Keratinocyte (primary cell): Measurements from ENCODE around the gene COL25A1.

Experiments used
- CTCF ChIP-seq, 3 experiments: IDR thresholded peaks in 1 of 3; conservative IDR thresholded peaks in 1 of 3; optimal IDR thresholded peaks in 1 of 3; 2 replicates in 2 of 3; 3 replicates in 1 of 3; pipeline versions ENCODE3 to v1.5.1; 2011; ENCODE audit warnings: low read length in 3 of 3, mild to moderate bottlenecking in 3 of 3, moderate library complexity in 2 of 3, control low read depth in 1 of 3, inconsistent platforms in 1 of 3; ENCODE audit not compliant: insufficient read depth in 2 of 3; ENCODE audit errors: extremely low read depth in 1 of 3
- EZH2 ChIP-seq: IDR thresholded peaks from one replicate; pipeline ENCODE4 v1.6.1; 2012; ENCODE audit warnings: inconsistent platforms, mild to moderate bottlenecking, low read length, moderate library complexity

DNA sequence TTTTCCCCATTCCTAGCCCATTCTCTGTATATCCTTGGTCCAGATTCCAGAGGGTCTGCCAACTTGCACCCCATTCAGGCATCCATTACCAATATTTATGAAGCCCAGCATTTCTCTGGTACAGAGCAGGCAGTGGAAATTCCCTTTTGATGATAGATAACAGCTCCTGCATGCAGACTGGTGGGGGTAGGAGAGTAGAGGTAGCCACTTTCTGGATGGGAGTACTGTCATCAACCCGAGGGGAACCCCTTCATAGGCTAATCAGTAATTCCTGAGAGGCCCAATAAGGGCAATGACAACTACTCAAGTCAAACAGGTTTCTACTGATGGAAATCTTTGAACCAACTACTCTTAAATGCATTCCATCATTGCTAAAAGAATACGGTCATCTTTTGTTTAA is 63.7 kb downstream of the COL25A1 start:
- TF ChIP-seq CTCF (optimal IDR thresholded peaks at IDR 0.05 in 1 of 3, IDR thresholded peaks at IDR 0.05 in 1 of 3, conservative IDR thresholded peaks at IDR 0.05 in 1 of 3; ENCODE audit: extremely low read depth in 1 of 3, insufficient read depth in 2 of 3, low read length in 3 of 3) (no peak), EZH2 (no peak)
